Smooth muscle cell (in vitro differentiated cells): Measurements from ENCODE around the gene GRIP1. TPM values are rescaled to one million over a fixed set of nuclear protein-coding genes. Genes with fewer than 3 reads are reported as not detected.

Source experiments
- DNase-seq: peaks from one replicate; lab custom pipeline; 2025; ENCODE audit not compliant: unreplicated experiment; lab: John Stamatoyannopoulos, UW
- H2AFZ ChIP-seq: fragments of 200-600 bp; sonication (generic); 2 replicates; pipeline ENCODE4 v1.6.0; 2016; ENCODE audit warnings: antibody characterized with exemption, low read depth, mild to moderate bottlenecking
- H3F3A ChIP-seq: fragments of 200-600 bp; sonication (generic); 2 replicates; pipeline ENCODE4 v1.6.0; 2017; ENCODE audit warnings: antibody characterized with exemption, low read depth
- H3K27ac ChIP-seq: fragments of 200-600 bp; sonication (generic); 2 replicates; pipeline ENCODE4 v1.5.1; 2016; ENCODE audit warnings: low read depth, mild to moderate bottlenecking
- H3K27me3 ChIP-seq: fragments of 200-600 bp; sonication (generic); 2 replicates; pipeline ENCODE4 v1.6.1; 2016; ENCODE audit warnings: low read depth, mild to moderate bottlenecking
- H3K36me3 ChIP-seq: fragments of 200-600 bp; sonication (generic); 2 replicates; pipeline ENCODE4 v1.5.1; 2016; ENCODE audit warnings: low read depth
- H3K4me1 ChIP-seq: fragments of 200-600 bp; sonication (generic); 2 replicates; pipeline ENCODE4 v1.5.1; 2016; ENCODE audit warnings: low read depth
- H3K4me2 ChIP-seq: fragments of 200-600 bp; sonication (generic); 2 replicates; pipeline ENCODE4 v1.6.0; 2016; ENCODE audit warnings: mild to moderate bottlenecking
- H3K4me3 ChIP-seq: fragments of 200-600 bp; sonication (generic); 2 replicates; pipeline ENCODE4 v1.5.1; 2016; ENCODE audit warnings: mild to moderate bottlenecking
- H3K79me2 ChIP-seq: fragments of 200-600 bp; sonication (generic); 2 replicates; pipeline ENCODE4 v1.6.0; 2016; ENCODE audit warnings: low read depth, mild to moderate bottlenecking
- H3K9ac ChIP-seq: fragments of 200-600 bp; sonication (generic); 2 replicates; pipeline ENCODE4 v1.6.0; 2016; ENCODE audit warnings: low read depth
- H3K9me3 ChIP-seq: fragments of 200-600 bp; sonication (generic); replicated peaks from 2 replicates; pipeline ENCODE4 v1.5.1; 2016; ENCODE audit warnings: low read depth
- H4K20me1 ChIP-seq: fragments of 200-600 bp; sonication (generic); 2 replicates; pipeline ENCODE4 v1.6.0; 2016; ENCODE audit warnings: low read depth
- CTCF ChIP-seq: fragments of 200-600 bp; sonication (generic); IDR thresholded peaks from 2 replicates; pipeline ENCODE4 v1.5.1; 2017; ENCODE audit warnings: borderline replicate concordance, mild to moderate bottlenecking, antibody characterized with exemption; ENCODE audit not compliant: insufficient read depth, poor library complexity, severe bottlenecking
- WGBS: methylation state at CpG from one replicate; pipeline ENCODE4 v1.1.7; 2016; ENCODE audit warnings: low lambda C conversion rate; 5-methylcytosine and 5-hydroxymethylcytosine counted together
- polyA plus RNA-seq: library from polyadenylated mRNA; unstranded; fragments of >200 nt; fragmentation: Nextera tagmentation; extraction: Ambion mirVana; gene quantifications from 2 replicates; pipeline ENCODE4 v1.2.1, GENCODE V29; 2016
- total RNA-seq: library from RNA; depleted of rRNA; stranded (reverse); fragments of >200 nt; gene quantifications from 2 replicates; pipeline ENCODE4 v1.2.3, GENCODE V29; 2014

Gene GRIP1
- total and polyA plus RNA-seq, 2 experiments from 2014 or later = 4.0 to 5.9 TPM

- Histone ChIP-seq H3K4me3 (no peak overlapping the region), H2AFZ (no peak overlapping the region), H3K9ac (no peak overlapping the region), H3K9me3 (peaks cover 3% of the 10 kb centered on the region), H3K36me3 (peaks cover 16% of the 10 kb centered on the region), H3K79me2 (no peaks in the 10 kb centered on the region), H3K4me2 (no peak overlapping the region), H3K4me1 (no peaks in the 10 kb centered on the region), H3K27me3 (no peaks in the 10 kb centered on the region), H3F3A (no peaks in the 10 kb centered on the region), H4K20me1 (no peaks in the 10 kb centered on the region), H3K27ac (no peak overlapping the region)
- no peak for TF ChIP-seq CTCF
- DNase-seq = no peak
- 94% methylated on average over 2 of the region's 2 CpGs for WGBS
Measured at GRCh38 chr12:66340131-66340530, 338.7 kb downstream of the GRIP1 start.

DNA sequence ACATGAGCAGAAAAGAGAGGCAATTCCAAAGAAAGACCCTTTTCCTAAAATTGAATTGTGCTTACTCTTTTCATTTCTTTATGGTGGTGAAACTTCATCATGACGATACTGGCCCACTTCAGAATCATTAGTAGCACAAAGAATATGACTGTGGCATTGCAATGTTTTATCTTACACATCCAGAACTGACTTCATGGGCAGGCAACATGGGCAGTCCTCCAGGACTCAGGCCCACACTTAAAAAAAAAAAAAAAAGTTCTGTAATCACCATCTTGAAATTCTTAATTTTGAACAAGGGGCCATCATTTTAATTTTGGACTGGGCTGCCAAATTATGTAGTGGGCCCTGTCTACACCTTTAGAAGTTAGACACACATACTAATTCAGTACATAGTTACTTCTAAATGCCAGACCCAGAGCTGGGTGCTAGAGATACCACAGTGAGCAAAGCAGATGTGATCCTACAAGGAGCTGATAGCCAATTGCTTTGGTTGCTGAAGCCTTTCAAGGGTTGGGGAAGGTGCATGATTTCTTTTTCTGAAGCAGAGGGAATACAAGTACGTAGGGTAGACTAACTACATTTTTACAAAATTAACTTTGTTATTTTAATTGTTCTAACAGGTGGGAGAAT is 341.4 kb downstream of the GRIP1 start:
- DNase-seq = no peak
- TF ChIP-seq CTCF = no peak
- H4K20me1 ChIP-seq = no peaks in the 10 kb centered on the region
- H3K79me2 ChIP-seq = no peaks in the 10 kb centered on the region
- no peak overlapping the region for H3K9ac ChIP-seq
- H3F3A ChIP-seq = no peaks in the 10 kb centered on the region
- peaks cover 3% of the 10 kb centered on the region for H3K9me3 ChIP-seq
- no peaks in the 10 kb centered on the region for H3K27me3 ChIP-seq
- H2AFZ ChIP-seq = no peak overlapping the region
- H3K36me3 ChIP-seq = peaks cover 19% of the 10 kb centered on the region
- H3K4me3 ChIP-seq = no peak overlapping the region
- H3K27ac ChIP-seq = no peak overlapping the region
- no peak overlapping the region for H3K4me2 ChIP-seq
- WGBS = 92% methylated on average over 2 of the region's 2 CpGs
- no peaks in the 10 kb centered on the region for H3K4me1 ChIP-seq

- H3K27ac ChIP-seq = no peak overlapping the region
- H3K79me2 ChIP-seq = no peaks in the 10 kb centered on the region
- H3K4me3 ChIP-seq = no peak overlapping the region
- H3K27me3 ChIP-seq = no peaks in the 10 kb centered on the region
- H3K4me2 ChIP-seq = no peak overlapping the region
- H3K9me3 ChIP-seq = no peaks in the 10 kb centered on the region
- H2AFZ ChIP-seq = no peak overlapping the region
- no peaks in the 10 kb centered on the region for H3F3A ChIP-seq
- TF ChIP-seq CTCF = no peak
- WGBS = 96% methylated on average over 2 of the region's 2 CpGs
- H4K20me1 ChIP-seq = no peaks in the 10 kb centered on the region
- H3K4me1 ChIP-seq = no peaks in the 10 kb centered on the region
- no peak for DNase-seq
- no peak overlapping the region for H3K9ac ChIP-seq
- peaks cover 19% of the 10 kb centered on the region for H3K36me3 ChIP-seq
Measured at GRCh38 chr12:66335746-66336145, 343.1 kb downstream of the GRIP1 start.

DNA sequence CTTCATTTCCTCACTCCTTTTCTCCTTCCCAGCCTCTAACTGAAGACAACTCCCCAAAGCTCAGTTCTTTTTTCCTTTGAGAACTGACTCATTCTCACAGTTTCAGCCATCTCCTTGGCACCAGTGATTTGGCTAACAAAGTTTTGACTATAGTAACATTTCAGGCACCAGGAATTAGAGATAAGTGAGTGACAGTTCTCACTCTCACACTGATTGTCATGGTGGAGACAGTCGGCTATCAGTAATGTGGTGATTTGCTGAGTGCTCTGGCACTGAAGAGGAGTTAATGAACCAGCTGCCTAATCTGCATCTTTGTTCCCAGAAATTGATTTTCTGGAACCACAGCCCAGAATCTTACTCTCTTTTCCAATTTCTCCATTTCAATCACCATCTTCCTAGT is 347.1 kb downstream of the GRIP1 start:
- no peaks in the 10 kb centered on the region for H3K27me3 ChIP-seq
- H3K4me3 ChIP-seq = no peak overlapping the region
- H3K27ac ChIP-seq = no peak overlapping the region
- no peaks in the 10 kb centered on the region for H3K9me3 ChIP-seq
- peaks cover 3% of the 10 kb centered on the region for H3K36me3 ChIP-seq
- no peaks in the 10 kb centered on the region for H4K20me1 ChIP-seq
- H3K9ac ChIP-seq = no peak overlapping the region
- no peaks in the 10 kb centered on the region for H3K79me2 ChIP-seq
- no peak for TF ChIP-seq CTCF
- H3K4me2 ChIP-seq = no peak overlapping the region
- no peak for DNase-seq
- H3F3A ChIP-seq = no peaks in the 10 kb centered on the region
- H3K4me1 ChIP-seq = no peaks in the 10 kb centered on the region
- 80% methylated on average over 1 of the region's 1 CpG for WGBS
- H2AFZ ChIP-seq = no peak overlapping the region
